ENCODE data around the gene SYS1.

SYS1 gene

GRCh38 chr20:45336530-45337366 is 26.2 kb upstream of the SYS1 start:
- TF ChIP-seq CTCF (conservative IDR thresholded peaks at IDR 0.05) = no peak
- H3K27ac ChIP-seq = no peak overlapping the region

GRCh38 chr20:45337367-45338120 is 25.4 kb upstream of the SYS1 start:
- TF ChIP-seq CTCF (conservative IDR thresholded peaks at IDR 0.05) = no peak
- H3K27ac ChIP-seq = no peak overlapping the region

GRCh38 chr20:45338121-45339030 is 24.6 kb upstream of the SYS1 start:
- H3K27ac ChIP-seq = no peak overlapping the region
- TF ChIP-seq CTCF (conservative IDR thresholded peaks at IDR 0.05) = no peak

GRCh38 chr20:45339084-45339483 is 23.9 kb upstream of the SYS1 start:
- TF ChIP-seq CTCF (conservative IDR thresholded peaks at IDR 0.05) = no peak
- H3K27ac ChIP-seq = peak overlapping the region; percentile 92; the same call in 1 of the 2 replicates

GRCh38 chr20:45339799-45340198 is 23.2 kb upstream of the SYS1 start:
- TF ChIP-seq CTCF (conservative IDR thresholded peaks at IDR 0.05) = no peak
- H3K27ac ChIP-seq = peak overlapping the region; percentile 92; the same call in 1 of the 2 replicates

GRCh38 chr20:45340236-45340847 is 22.6 kb upstream of the SYS1 start:
- H3K27ac ChIP-seq = peak overlapping the region; percentile 92
- no peak for TF ChIP-seq CTCF (conservative IDR thresholded peaks at IDR 0.05)

All from VCaP (cell line).